H9 (cell line): ENCODE measurements around the gene RBM8A. TPM values are rescaled to one million over a fixed set of nuclear protein-coding genes. Genes with fewer than 3 reads are reported as not detected.

Experiments used
- DNase-seq: peaks from one replicate; pipeline ENCODE4 v3.0.0-alpha.2; 2017
- H2AFZ ChIP-seq: one replicate; pipeline ENCODE4 v1.6.1; 2013; ENCODE audit warnings: mild to moderate bottlenecking, low read length, control low read depth, moderate library complexity
- H2AK5ac ChIP-seq: 2 replicates; pipeline ENCODE4 v1.6.1; 2013; ENCODE audit warnings: low read length, control low read depth, mixed read lengths; ENCODE audit not compliant: insufficient read length
- H2BK120ac ChIP-seq: one replicate; pipeline ENCODE4 v1.6.1; 2013; ENCODE audit warnings: low read depth, mild to moderate bottlenecking, low read length, control low read depth, inconsistent platforms; ENCODE audit not compliant: poor library complexity, severe bottlenecking
- H2BK12ac ChIP-seq: 2 replicates; pipeline ENCODE4 v1.6.1; 2013; ENCODE audit warnings: low read length, control low read depth, mixed read lengths, low read depth; ENCODE audit not compliant: insufficient read length
- H2BK15ac ChIP-seq: 2 replicates; pipeline ENCODE4 v1.6.1; 2013; ENCODE audit warnings: low read depth, low read length, control low read depth
- H2BK20ac ChIP-seq: one replicate; pipeline ENCODE4 v1.6.1; 2013; ENCODE audit warnings: low read depth, mild to moderate bottlenecking, low read length, control low read depth, inconsistent platforms; ENCODE audit not compliant: poor library complexity, severe bottlenecking
- H2BK5ac ChIP-seq: 2 replicates; pipeline ENCODE4 v1.6.1; 2013; ENCODE audit warnings: low read length, control low read depth, mixed read lengths; ENCODE audit not compliant: insufficient read length
- H3K14ac ChIP-seq: 2 replicates; pipeline ENCODE4 v1.6.1; 2013; ENCODE audit warnings: low read length, control low read depth; ENCODE audit not compliant: insufficient read depth
- H3K18ac ChIP-seq: 2 replicates; pipeline ENCODE4 v1.6.1; 2013; ENCODE audit warnings: low read depth, mild to moderate bottlenecking, mixed read lengths, low read length, control low read depth; ENCODE audit not compliant: insufficient read length
- H3K23ac ChIP-seq: 2 replicates; pipeline ENCODE4 v1.6.1; 2013; ENCODE audit warnings: low read length, control low read depth, mixed read lengths, low read depth; ENCODE audit not compliant: insufficient read length
- H3K23me2 ChIP-seq: 2 replicates; pipeline ENCODE4 v1.6.1; 2013; ENCODE audit warnings: low read depth, mild to moderate bottlenecking, mixed read lengths, low read length, control low read depth; ENCODE audit not compliant: insufficient read length, poor library complexity, severe bottlenecking
- H3K27ac ChIP-seq: 2 replicates; pipeline ENCODE4 v1.5.1; 2013; ENCODE audit warnings: low read length, control low read depth, mixed read lengths, low read depth; ENCODE audit not compliant: insufficient read length
- H3K27me3 ChIP-seq: 2 replicates; pipeline ENCODE4 v1.6.1; 2013; ENCODE audit warnings: low read length, control low read depth, inconsistent platforms; ENCODE audit not compliant: insufficient read depth
- H3K4ac ChIP-seq: 2 replicates; pipeline ENCODE4 v1.6.1; 2013; ENCODE audit warnings: low read depth, mild to moderate bottlenecking, control low read depth, inconsistent platforms, low read length, moderate library complexity
- H3K4me1 ChIP-seq: 2 replicates; pipeline ENCODE4 v1.6.1; 2013; ENCODE audit warnings: low read length, control low read depth, inconsistent platforms; ENCODE audit not compliant: insufficient read depth
- H3K4me2 ChIP-seq: 2 replicates; pipeline ENCODE4 v1.6.1; 2013; ENCODE audit warnings: low read length, control low read depth, mixed read lengths; ENCODE audit not compliant: insufficient read length, insufficient read depth
- H3K56ac ChIP-seq: 2 replicates; pipeline ENCODE4 v1.6.1; 2013; ENCODE audit warnings: low read depth, mild to moderate bottlenecking, mixed read lengths, low read length, control low read depth; ENCODE audit not compliant: insufficient read length
- H3K79me1 ChIP-seq: 2 replicates; pipeline ENCODE4 v1.6.1; 2013; ENCODE audit warnings: low read depth, mild to moderate bottlenecking, moderate library complexity, low read length, control low read depth, inconsistent platforms; ENCODE audit not compliant: insufficient read depth, poor library complexity, severe bottlenecking
- H3K79me2 ChIP-seq: 2 replicates; pipeline ENCODE4 v1.6.1; 2013; ENCODE audit warnings: low read length, control low read depth, inconsistent platforms; ENCODE audit not compliant: insufficient read depth
- H3K9ac ChIP-seq: 2 replicates; pipeline ENCODE4 v1.6.1; 2013; ENCODE audit warnings: low read length, control low read depth, mixed read lengths; ENCODE audit not compliant: insufficient read length; ENCODE audit errors: extremely low read depth
- H3K9me3 ChIP-seq: one replicate; pipeline ENCODE4 v1.6.1; 2013; ENCODE audit warnings: low read depth, low read length, inconsistent platforms; ENCODE audit not compliant: control insufficient read depth
- H3T11ph ChIP-seq: one replicate; pipeline ENCODE4 v1.6.1; 2013; ENCODE audit warnings: mild to moderate bottlenecking, low read length, control low read depth, inconsistent platforms
- H4K20me1 ChIP-seq: one replicate; pipeline ENCODE4 v1.6.1; 2013; ENCODE audit not compliant: control insufficient read depth, insufficient read length, insufficient read depth
- H4K5ac ChIP-seq: 2 replicates; pipeline ENCODE4 v1.6.1; 2013; ENCODE audit warnings: low read depth, mild to moderate bottlenecking, mixed read lengths, low read length, control low read depth; ENCODE audit not compliant: insufficient read length
- H4K8ac ChIP-seq: replicated peaks from 2 replicates; pipeline ENCODE4 v1.6.1; 2013; ENCODE audit warnings: low read length, control low read depth, mixed read lengths, low read depth; ENCODE audit not compliant: insufficient read length
- H4K91ac ChIP-seq: 2 replicates; pipeline ENCODE4 v1.6.1; 2013; ENCODE audit warnings: low read depth, mild to moderate bottlenecking, moderate library complexity, mixed read lengths, low read length, control low read depth; ENCODE audit not compliant: insufficient read length
- H3K27ac Mint-ChIP-seq, 3 experiments: 2 replicates in 2 of 3; 3 replicates in 1 of 3; pipeline ENCODE4 v1.8.0; 2020 to 2021; ENCODE audit warnings: mixed read lengths in 3 of 3, mild to moderate bottlenecking in 1 of 3, moderate library complexity in 1 of 3
- H3K27me3 Mint-ChIP-seq: 2 replicates; pipeline ENCODE4 v1.8.0; 2021; ENCODE audit warnings: low read depth, mild to moderate bottlenecking, moderate library complexity, mixed read lengths
- H3K36me3 Mint-ChIP-seq, 3 experiments: 2 replicates in 2 of 3; 3 replicates in 1 of 3; pipeline ENCODE4 v1.8.0; 2020 to 2021; ENCODE audit warnings: low read depth in 3 of 3, mixed read lengths in 3 of 3; ENCODE audit not compliant: insufficient read depth in 1 of 3
- H3K4me1 Mint-ChIP-seq, 2 experiments: 2 replicates each; pipeline ENCODE4 v1.8.0; 2020; ENCODE audit warnings: mixed read lengths in 2 of 2
- H3K4me3 Mint-ChIP-seq, 2 experiments: 2 replicates in 1 of 2; 3 replicates in 1 of 2; pipeline ENCODE4 v1.8.0; 2020 to 2021; ENCODE audit warnings: mild to moderate bottlenecking in 2 of 2, mixed read lengths in 2 of 2, moderate library complexity in 1 of 2
- H3K9me3 Mint-ChIP-seq, 2 experiments: 2 replicates in 1 of 2; 3 replicates in 1 of 2; pipeline ENCODE4 v1.8.0; 2020; ENCODE audit warnings: mild to moderate bottlenecking in 2 of 2, mixed read lengths in 2 of 2, moderate library complexity in 1 of 2
- CTCF ChIP-seq: fragments of 200-600 bp; sonication (generic); conservative IDR thresholded peaks from 3 replicates; pipeline ENCODE4 v1.8.0; 2021; ENCODE audit warnings: antibody characterized with exemption, mild to moderate bottlenecking
- WGBS: extraction: QIAGEN DNeasy Blood & Tissue Kit; methylation state at CpG from one replicate; pipeline ENCODE4 v1.1.7; 2013; ENCODE audit warnings: missing lambda C conversion rate, low lambda C conversion rate, mixed read lengths; ENCODE audit not compliant: insufficient read length; ENCODE audit errors: extremely low coverage; 5-methylcytosine and 5-hydroxymethylcytosine counted together
- total RNA-seq: library from RNA; stranded (reverse); gene quantifications from 2 replicates; pipeline ENCODE4 v1.2.1, GENCODE V29; 2021

RBM8A gene
- total RNA-seq, 1 experiment from 2014 or later, result 298 TPM

GRCh38 chr1:145892486-145893087 is 34.7 kb downstream of the RBM8A start:
- H3K4ac ChIP-seq, result no peak overlapping the region
- no peaks in the 10 kb centered on the region for H3K9me3 Mint-ChIP-seq
- no peaks in the 10 kb centered on the region for H3K27me3 ChIP-seq
- H3T11ph ChIP-seq, result no peak overlapping the region
- no peak overlapping the region for H3K9ac ChIP-seq
- TF ChIP-seq CTCF, result no peak
- H3K36me3 Mint-ChIP-seq, result no peaks in the 10 kb centered on the region
- no peak overlapping the region for H4K91ac ChIP-seq
- no peak overlapping the region for H2BK12ac ChIP-seq
- no peak overlapping the region for H2BK120ac ChIP-seq
- H4K5ac ChIP-seq, result no peak overlapping the region
- H3K23ac ChIP-seq, result no peak overlapping the region
- no peaks in the 10 kb centered on the region for H4K20me1 ChIP-seq
- H3K4me2 ChIP-seq, result peak overlapping the region; percentile 41
- peaks cover 10 to 14% of the 10 kb centered on the region in 2 experiments for H3K4me1 Mint-ChIP-seq
- H2BK15ac ChIP-seq, result no peak overlapping the region
- H3K56ac ChIP-seq, result no peak overlapping the region
- H3K27ac ChIP-seq, result no peak overlapping the region
- no peaks in the 10 kb centered on the region for H3K79me2 ChIP-seq
- H3K4me3 Mint-ChIP-seq, result peak overlapping the region; percentile 39 to 73
- H3K18ac ChIP-seq, result no peak overlapping the region
- H3K23me2 ChIP-seq, result peaks cover 4% of the 10 kb centered on the region
- no peak overlapping the region for H2AK5ac ChIP-seq
- no peak overlapping the region for H2BK5ac ChIP-seq
- H4K8ac ChIP-seq, result no peak overlapping the region
- H2AFZ ChIP-seq, result peak overlapping the region; percentile 95
- no CpG with 5 or more reads among the region's 3 CpGs for WGBS
- no peak overlapping the region for H2BK20ac ChIP-seq
- H3K14ac ChIP-seq, result no peak overlapping the region
- H3K79me1 ChIP-seq, result no peaks in the 10 kb centered on the region
- no peak for DNase-seq
- H3K9me3 ChIP-seq, result no peaks in the 10 kb centered on the region
- H3K4me1 ChIP-seq, result no peaks in the 10 kb centered on the region
- peaks cover 18% of the 10 kb centered on the region for H3K27me3 Mint-ChIP-seq
- peak overlapping the region; percentile 33 to 95 (median 46); a peak in 3 of 7 replicates for H3K27ac Mint-ChIP-seq
